Cardiac muscle cell (in vitro differentiated cells and primary cell): ENCODE data around the gene SLC39A3. TPM values are rescaled to one million over a fixed set of nuclear protein-coding genes. Genes with fewer than 3 reads are reported as not detected.

Source experiments
- DNase-seq, 2 donors: peaks; one replicate each; pipeline versions ENCODE4 v3.0.0 to v3.0.0-alpha.2; 2010 to 2017; ENCODE audit warnings: low read depth in 1 of 2, low spot score in 1 of 2
- H3K27ac ChIP-seq: fragments of 200-600 bp; sonication (generic); 2 replicates; pipeline ENCODE4 v1.5.1; 2016
- H3K27me3 ChIP-seq: fragments of 200-600 bp; sonication (generic); 2 replicates; pipeline ENCODE4 v1.6.0; 2016; ENCODE audit warnings: control low read depth
- H3K36me3 ChIP-seq: fragments of 200-600 bp; sonication (generic); 2 replicates; pipeline ENCODE4 v1.5.1; 2016; ENCODE audit warnings: control low read depth
- H3K4me1 ChIP-seq: fragments of 200-600 bp; sonication (generic); 2 replicates; pipeline ENCODE4 v1.8.1; 2017; ENCODE audit warnings: low read depth, mild to moderate bottlenecking, mixed run types
- H3K4me3 ChIP-seq: fragments of 200-600 bp; sonication (generic); 2 replicates; pipeline ENCODE4 v1.5.1; 2016; ENCODE audit warnings: mild to moderate bottlenecking
- H3K9me3 ChIP-seq: fragments of 200-600 bp; sonication (generic); 2 replicates; pipeline ENCODE4 v1.5.1; 2017; ENCODE audit warnings: low read depth, mild to moderate bottlenecking, control low read depth
- polyA plus RNA-seq: library from polyadenylated mRNA; unstranded; fragments of >200 nt; fragmentation: Nextera tagmentation; extraction: Ambion mirVana; gene quantifications from 2 replicates; pipeline ENCODE4 v1.2.1, GENCODE V29; 2016
- total RNA-seq: library from RNA; depleted of rRNA; stranded (reverse); fragments of >200 nt; gene quantifications from 2 replicates; pipeline ENCODE4 v1.2.3, GENCODE V29; 2016
- TF ChIP-seq, protein P1 (sequence below): IDR thresholded peaks from 2 replicates; pipeline ENCODE4 v1.5.1; 2012; ENCODE audit warnings: low read depth, mild to moderate bottlenecking, low read length

Gene SLC39A3
- total and polyA plus RNA-seq, 2 experiments from 2014 or later: 29.4 to 46.0 TPM

DNA sequence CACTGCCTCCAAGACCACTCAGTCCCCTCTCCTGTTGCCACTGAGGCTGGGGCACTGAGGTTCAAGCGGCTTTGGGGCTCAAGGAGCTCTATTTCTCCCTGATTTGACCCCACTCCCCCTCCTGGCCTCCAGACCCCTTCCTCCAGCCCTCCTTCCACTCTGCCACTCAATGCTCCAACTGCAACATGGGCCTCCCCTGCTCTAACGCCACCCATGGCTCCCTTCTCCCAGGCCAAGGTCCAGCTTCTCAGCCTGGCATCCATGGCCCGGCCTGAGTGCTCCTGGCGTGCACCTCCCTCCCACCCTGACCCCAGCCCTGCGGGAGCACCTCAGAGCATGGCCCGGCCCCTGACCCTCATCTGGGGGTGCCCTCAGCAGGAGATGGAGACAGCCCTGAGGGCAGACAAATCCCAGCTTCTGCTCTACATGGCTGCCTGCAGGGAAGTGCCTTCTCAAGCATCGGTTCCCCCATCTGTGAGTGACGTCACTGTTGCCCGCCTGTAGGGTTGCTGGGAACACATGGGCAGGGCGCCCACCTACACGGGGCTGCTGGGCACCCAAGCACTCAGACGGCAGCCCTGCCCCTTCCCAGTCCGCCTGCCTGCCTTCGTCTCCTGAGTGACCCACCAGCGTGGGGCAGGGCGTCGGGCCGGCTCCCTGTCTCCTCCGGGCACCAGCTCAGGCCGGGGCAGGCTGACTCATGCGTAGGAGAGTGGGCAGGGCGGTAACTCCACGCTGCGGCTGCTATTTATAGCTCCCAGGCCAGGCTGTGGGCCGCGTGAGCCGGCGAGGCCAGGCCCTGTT, 17.1 kb downstream of the SLC39A3 start:
- H3K9me3 ChIP-seq: no peaks in the 10 kb centered on the region
- H3K27ac ChIP-seq: no peak overlapping the region
- peak; percentile 34 to 86 for DNase-seq
- TF ChIP-seq, protein P1, sequence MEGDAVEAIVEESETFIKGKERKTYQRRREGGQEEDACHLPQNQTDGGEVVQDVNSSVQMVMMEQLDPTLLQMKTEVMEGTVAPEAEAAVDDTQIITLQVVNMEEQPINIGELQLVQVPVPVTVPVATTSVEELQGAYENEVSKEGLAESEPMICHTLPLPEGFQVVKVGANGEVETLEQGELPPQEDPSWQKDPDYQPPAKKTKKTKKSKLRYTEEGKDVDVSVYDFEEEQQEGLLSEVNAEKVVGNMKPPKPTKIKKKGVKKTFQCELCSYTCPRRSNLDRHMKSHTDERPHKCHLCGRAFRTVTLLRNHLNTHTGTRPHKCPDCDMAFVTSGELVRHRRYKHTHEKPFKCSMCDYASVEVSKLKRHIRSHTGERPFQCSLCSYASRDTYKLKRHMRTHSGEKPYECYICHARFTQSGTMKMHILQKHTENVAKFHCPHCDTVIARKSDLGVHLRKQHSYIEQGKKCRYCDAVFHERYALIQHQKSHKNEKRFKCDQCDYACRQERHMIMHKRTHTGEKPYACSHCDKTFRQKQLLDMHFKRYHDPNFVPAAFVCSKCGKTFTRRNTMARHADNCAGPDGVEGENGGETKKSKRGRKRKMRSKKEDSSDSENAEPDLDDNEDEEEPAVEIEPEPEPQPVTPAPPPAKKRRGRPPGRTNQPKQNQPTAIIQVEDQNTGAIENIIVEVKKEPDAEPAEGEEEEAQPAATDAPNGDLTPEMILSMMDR: no peak
- peaks cover 21% of the 10 kb centered on the region for H3K27me3 ChIP-seq
- no peak overlapping the region for H3K4me3 ChIP-seq
- H3K36me3 ChIP-seq: no peaks in the 10 kb centered on the region
- peaks cover 16% of the 10 kb centered on the region for H3K4me1 ChIP-seq

DNA sequence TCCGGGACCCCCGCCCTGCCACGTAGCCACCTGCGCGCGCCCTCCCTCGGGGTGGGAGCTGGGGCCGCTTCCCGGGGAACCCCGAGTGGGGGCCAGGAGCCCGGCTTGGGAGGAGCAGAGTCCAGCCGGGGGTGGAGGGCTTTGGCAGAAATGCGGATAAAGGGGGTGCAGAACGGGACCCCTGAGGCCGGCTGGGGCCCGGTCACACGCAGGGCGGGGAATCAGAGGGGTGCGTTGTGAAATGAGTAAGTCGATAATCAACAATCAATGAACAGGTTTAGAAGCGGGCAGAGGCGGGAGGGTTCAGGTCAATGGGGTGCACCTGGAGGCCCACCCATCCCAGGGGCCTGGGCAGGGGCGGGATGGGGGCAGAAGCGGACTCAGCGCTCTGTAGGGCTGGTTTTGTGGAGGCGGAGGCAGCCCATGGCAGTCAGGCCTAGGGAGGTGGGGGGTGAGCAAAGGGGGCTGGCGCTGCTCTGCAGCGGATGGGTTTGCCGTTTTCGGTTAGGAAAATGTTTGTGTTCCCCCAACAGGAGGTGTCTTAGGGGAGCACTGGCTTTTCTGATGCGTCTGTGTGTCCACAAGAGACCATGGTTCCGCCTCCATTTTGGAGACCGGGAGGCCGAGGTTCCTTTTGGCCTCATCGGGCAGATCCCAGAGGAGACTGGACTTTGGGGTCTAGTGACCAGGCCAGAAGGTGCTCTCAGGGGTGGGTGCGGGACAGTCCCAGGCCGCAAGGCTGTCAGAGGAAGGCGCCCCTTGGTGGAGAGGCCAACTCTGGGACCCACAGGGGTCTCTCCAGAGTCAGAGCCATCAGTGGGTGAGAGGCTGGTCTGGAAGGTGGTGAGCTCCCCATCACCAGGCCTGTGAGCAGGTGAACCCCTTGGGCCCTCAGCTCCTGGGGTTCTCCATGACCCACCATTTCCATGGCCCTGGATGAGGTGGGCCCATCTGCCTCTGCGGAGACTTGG, 18.0 kb downstream of the SLC39A3 start:
- TF ChIP-seq, protein P1: no peak
- Histone ChIP-seq H3K27ac (no peak overlapping the region), H3K4me3 (peak overlapping the region; percentile 44), H3K9me3 (no peaks in the 10 kb centered on the region), H3K4me1 (peaks cover 16% of the 10 kb centered on the region), H3K27me3 (peaks cover 12% of the 10 kb centered on the region), H3K36me3 (no peaks in the 10 kb centered on the region)
- no peak for DNase-seq

DNA sequence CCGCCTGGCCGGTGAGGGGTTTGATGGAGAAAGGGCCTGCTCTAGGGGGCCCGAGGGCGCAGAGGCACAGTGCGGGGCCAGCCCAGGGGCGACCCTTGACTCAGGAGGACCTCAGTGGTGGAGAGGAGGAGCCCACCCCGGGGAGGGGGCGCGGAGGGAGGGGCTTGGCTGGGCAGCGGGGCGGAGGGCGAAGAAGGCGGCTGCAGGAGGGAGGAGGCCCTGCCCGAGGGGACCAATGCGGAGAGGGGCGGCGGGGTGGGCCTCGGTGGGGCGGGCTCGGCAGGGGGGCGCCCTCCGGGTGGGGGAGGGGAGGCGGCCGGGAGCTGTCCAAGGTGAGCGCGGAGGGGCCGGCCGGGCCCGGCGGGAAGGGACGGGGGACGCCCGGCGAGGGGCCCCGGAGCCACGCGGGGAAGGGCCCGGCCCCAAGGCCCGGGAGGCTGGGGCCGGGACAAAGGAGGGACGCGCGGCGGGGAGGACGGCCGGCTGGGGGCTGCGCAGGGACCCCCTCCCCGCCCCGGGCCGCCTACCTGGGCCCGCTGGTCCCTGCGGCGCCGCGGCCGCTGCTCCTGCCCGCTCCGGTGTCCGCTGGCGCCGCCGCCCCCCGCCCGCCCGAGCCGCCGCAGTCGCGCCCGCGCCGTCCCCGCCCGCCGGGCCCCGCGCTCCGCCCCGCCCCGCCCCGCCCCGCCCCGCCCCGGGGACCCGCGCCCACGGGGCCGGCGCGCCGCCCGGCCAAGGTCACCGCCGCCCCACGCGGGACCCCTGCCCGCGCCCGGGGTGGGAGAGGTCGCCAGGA, 18.8 kb downstream of the SLC39A3 start, which contains the start of gene DIRAS1:
TSS of gene DIRAS1 (minus strand) at position 596 of the 793 bp plus-strand sequence. CDS start 3,566 bp downstream, outside the sequence.
- H3K4me3 ChIP-seq: peak within 1 kb of the TSS; percentile 44
- no peak within 1 kb of the TSS for H3K27ac ChIP-seq
- H3K4me1 ChIP-seq: peaks cover 16% of the 10 kb centered on the region
- TF ChIP-seq, protein P1: no peak
- peaks cover 5% of the 10 kb centered on the region for H3K27me3 ChIP-seq
- H3K9me3 ChIP-seq: no peaks in the 10 kb centered on the region
- H3K36me3 ChIP-seq: no peaks in the 10 kb centered on the region
- DNase-seq: peak in 1 of 2 donors; percentile 52

DNA sequence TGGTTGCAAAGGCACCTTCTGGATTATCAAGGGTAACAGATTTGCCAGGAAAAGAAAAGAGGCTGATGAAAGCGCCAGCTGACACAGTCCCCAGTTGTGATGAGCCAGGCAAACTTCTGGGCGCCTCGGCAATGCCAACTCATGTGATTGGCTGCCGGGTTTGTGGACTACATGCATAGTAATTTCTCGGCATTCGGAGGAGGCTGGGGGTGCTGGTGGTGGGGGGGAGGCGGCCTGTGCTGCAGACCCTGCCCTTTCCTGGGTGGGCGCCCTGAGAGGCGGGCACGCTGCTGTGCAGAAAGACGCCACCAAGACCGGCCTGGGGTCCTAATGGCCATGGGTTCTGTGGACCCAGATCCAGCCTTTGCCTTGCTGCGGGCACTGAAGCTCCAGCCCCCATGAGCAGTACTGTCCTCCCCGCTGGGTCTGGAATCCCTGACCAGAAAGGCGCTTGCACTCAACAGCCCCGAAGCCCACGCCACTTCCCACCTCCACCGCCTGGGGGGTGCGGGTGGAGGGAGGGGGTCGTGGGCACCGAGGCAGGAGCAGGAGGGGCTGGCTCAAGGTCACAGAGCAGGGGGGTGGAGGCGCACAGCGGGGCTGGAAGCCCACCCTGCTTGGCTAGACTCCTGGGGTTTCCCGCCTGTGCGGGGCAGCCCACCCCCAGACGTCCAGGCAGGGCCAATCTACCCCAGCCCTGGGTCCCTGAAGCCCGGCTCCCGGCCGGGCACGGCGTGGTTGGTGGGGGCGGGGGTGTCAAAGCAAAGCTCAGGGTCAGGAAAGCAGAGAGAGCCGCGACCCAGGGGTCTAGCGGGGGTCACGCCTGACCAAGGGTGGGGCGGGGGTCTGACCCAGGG, 19.7 kb downstream of the SLC39A3 start:
- peaks cover 5% of the 10 kb centered on the region for H3K27me3 ChIP-seq

More for the DNA sequence above, 19.7 kb downstream of the SLC39A3 start:
- Histone ChIP-seq H3K27ac (no peak overlapping the region), H3K4me3 (peak overlapping the region; percentile 36), H3K9me3 (no peaks in the 10 kb centered on the region), H3K4me1 (peaks cover 16% of the 10 kb centered on the region), H3K36me3 (no peaks in the 10 kb centered on the region)
- TF ChIP-seq, protein P1: no peak
- DNase-seq: peak in 1 of 2 donors; percentile 17
